GM12801 (cell line): Measurements from ENCODE around the gene ARHGAP15.

Source experiments
- TF ChIP-seq, protein P1 (sequence below): IDR thresholded peaks from one replicate; pipeline ENCODE4 v1.5.1; 2011; ENCODE audit warnings: control low read depth; ENCODE audit not compliant: insufficient read length; ENCODE audit errors: extremely low read depth

The ARHGAP15 gene

DNA sequence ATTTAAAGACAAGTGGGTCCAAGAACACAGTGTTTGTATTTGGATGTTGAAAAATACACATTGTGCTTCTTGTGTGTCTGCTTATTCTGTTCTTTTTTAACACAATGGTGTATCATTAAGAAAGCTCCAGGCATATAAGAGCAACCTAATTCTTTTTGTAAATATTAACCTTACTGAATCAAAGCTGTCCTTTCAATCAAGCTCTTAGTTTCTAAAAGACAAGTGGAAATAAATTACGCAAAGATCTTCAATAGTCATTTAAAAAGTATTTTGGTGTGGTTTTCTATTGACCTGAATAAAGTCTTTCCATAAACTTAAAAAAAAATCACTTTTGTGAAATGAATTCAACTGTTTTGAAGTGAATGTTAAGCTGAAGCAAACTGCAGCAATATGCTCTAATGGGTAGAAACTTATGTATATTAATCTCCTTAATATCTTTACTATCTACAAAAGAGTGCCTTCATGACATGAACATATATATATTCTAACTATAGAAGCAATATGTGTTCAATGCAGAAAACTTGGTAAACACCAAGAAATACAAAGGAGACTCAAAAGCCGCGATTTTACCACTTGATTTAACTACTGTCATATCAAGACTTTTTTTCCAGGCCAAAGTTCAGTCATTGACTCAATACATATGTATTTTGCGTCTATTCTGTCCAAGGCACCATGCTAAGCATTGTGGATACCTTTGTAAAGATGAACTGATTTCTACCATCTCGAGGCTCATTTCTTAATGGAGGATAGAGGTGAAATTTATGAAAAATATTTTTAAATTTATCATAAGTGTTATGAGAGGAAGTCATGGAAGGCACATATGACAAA is 97.7 kb downstream of the ARHGAP15 start:
- TF ChIP-seq, protein P1, sequence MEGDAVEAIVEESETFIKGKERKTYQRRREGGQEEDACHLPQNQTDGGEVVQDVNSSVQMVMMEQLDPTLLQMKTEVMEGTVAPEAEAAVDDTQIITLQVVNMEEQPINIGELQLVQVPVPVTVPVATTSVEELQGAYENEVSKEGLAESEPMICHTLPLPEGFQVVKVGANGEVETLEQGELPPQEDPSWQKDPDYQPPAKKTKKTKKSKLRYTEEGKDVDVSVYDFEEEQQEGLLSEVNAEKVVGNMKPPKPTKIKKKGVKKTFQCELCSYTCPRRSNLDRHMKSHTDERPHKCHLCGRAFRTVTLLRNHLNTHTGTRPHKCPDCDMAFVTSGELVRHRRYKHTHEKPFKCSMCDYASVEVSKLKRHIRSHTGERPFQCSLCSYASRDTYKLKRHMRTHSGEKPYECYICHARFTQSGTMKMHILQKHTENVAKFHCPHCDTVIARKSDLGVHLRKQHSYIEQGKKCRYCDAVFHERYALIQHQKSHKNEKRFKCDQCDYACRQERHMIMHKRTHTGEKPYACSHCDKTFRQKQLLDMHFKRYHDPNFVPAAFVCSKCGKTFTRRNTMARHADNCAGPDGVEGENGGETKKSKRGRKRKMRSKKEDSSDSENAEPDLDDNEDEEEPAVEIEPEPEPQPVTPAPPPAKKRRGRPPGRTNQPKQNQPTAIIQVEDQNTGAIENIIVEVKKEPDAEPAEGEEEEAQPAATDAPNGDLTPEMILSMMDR: no peak

DNA sequence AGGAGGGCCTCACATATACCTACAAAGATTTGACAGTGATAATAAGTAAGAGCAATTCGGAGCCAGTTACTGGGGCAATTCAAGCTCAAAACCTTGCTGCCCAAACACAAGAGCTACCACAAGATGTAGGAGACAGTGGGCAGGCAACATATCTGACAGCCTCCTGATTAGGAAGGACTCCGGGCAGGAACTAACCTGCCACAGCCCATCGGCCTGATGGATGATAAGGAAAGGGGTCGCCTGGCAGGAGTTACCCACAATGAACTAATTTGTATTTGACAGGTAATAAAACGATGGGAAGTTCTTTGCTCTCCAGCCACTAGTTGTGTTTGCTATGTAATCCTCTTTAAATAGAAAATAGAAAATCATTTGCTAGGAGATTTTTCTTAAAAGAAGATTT is 100.2 kb downstream of the ARHGAP15 start:
- TF ChIP-seq, protein P1: no peak

DNA sequence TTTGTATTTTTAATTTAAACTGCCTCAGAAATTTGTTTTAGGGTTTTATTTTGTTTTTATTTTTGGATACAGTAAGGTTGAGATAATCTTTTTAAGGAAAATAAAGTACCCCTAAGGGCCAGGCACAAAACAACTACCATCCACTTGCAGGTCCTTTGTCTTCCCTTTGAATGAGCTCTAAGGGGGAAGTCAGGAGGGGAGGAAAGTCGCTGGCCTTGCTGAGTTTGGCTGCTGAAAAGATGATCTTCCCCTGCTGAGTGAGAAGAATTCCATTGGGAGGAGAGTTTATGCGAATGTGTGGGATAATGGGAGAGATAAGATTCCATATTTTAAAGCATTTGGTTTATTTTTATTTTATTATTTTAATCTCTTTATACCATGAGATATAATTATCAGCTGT is 100.7 kb downstream of the ARHGAP15 start:
- TF ChIP-seq, protein P1: no peak

DNA sequence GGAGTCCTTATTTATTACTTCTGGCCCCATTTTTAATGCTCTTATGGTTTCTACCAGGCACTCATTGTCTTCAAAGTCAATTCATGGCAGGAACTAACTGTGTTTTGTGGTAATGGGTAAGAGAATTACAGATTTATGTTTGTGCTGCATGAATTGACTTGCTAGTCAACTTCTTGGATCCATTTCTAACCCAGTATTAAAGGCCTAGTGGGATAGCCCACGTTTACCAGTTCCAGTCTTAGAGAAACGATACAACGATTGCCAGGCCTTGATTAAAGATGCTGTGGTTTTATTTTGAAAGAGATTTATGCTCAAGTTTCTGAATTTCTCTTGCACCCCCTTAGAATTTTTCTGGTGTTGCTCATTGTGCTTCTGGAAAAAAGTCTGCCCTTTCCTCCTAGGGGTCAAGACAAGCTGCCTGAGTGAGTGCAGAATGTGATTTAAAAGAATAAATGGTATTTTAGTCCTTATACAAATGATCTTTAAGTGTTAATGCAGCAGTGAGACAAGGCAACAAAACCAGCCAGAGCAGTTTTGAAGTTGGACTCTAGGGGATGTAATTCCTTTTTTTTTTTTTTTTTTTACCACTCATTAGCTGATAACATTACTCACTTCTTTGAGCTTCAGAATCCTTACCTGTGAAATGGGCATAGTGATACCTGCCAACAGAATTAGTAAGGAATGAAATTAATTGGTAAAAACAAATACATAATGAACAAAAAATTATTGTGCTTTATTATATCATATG is 101.5 kb downstream of the ARHGAP15 start:
- TF ChIP-seq, protein P1: no peak

DNA sequence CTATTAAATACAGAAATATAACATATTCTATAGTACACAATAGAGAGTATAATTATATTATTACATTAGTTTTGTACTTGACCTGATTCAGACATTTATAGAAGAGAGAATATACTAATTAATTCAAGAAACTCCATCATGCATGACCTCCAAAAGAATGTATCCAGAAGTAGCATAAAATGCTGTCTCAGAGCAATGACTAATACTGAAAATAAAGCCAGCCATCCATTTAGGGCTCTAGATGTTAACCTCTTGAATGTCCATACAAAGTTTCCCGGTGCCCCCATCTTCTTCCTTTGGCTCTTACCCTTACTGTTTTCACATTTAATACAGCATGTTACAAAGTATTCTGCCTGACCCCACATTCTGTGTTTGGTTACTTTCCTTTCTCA is 102.0 kb downstream of the ARHGAP15 start:
- TF ChIP-seq, protein P1: no peak

DNA sequence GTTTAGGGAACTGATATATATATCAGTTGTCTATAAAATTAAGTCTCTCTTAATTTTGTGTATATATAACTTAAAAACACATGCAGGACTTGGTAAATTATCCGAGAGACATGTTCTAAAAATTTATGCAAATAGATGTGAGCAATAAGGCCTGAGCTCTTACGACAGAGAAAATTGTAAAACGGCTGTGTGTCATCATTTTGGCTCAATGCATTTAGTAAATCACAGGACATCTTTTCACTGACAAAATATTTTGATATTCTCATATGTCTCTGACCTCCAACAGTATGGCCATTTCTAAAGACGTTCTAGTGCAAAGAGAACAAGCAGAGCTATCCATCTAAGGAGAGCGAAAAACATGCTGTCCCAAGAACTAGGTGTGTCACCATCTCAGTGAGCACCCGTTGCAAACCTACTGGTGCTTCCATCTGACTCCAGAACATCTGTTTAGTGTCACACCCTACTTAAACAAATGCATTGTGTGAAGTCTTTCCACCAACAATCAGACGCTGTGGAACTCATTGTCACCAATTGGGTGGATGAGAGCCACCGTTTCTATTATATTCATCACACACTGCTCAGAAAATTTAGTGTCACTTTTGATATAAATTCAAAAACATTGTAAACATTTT is 108.0 kb downstream of the ARHGAP15 start:
- TF ChIP-seq, protein P1: no peak

DNA sequence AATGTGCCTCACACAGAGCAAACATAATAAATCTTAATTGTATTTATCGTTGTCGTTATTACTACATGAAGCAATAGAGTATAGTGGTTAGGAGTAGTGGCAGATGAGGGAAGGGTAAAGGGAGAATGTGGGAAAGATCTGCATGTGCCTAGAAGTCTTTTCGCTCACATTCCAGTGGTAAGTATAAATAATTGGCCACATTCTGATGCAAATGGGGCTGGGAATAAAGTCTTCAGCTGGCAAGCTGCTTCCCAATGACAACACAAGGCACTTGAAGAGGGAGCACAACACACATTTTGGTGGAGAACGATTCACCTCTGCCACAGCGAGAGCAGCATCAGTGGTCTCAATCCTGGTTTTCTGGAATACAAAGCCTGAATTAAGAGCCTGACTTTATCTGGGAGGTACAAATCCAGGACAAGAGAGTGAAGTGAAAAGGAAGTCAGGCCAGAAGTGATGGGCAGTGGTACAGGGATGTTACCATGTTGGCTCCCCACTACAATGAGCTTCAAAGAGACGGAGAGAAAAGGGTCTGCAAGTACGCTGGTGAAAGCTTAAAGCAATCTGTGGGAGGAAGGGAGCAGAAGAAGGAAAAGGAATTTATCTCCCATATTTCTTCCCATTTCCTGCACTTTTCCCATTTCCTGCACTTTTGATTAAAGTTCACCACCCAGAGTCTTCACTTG is 112.3 kb downstream of the ARHGAP15 start:
- TF ChIP-seq, protein P1: no peak
